ENCODE measurements around the gene DMGDH.
A peak's percentile ranks its signal among the peaks of the same experiment; 100 is the strongest.

The DMGDH gene

GRCh38 chr5:79059674-79060073, 9.8 kb downstream of the DMGDH start:
- no peak for DNase-seq

- no peak for DNase-seq
Observed at GRCh38 chr5:79056847-79057246, 12.6 kb downstream of the DMGDH start.

GRCh38 chr5:79055017-79055416, 14.5 kb downstream of the DMGDH start:
- DNase-seq: no peak

- no peak for DNase-seq
Observed at GRCh38 chr5:79053321-79053720, 16.2 kb downstream of the DMGDH start.

GRCh38 chr5:79050498-79050897, 19.0 kb downstream of the DMGDH start:
- DNase-seq: no peak

GRCh38 chr5:79048437-79048836, 21.0 kb downstream of the DMGDH start:
- DNase-seq: no peak

- DNase-seq: no peak
Observed at GRCh38 chr5:79047199-79047598, 22.3 kb downstream of the DMGDH start.

GRCh38 chr5:79042188-79042587, 27.3 kb downstream of the DMGDH start:
- DNase-seq: no peak

GRCh38 chr5:79036769-79037168, 32.7 kb downstream of the DMGDH start:
- DNase-seq: no peak

GRCh38 chr5:79035237-79035636, 34.2 kb downstream of the DMGDH start:
- DNase-seq: no peak

GRCh38 chr5:79032782-79033181, 36.7 kb downstream of the DMGDH start:
- DNase-seq: no peak

GRCh38 chr5:79032031-79032695, 37.3 kb downstream of the DMGDH start:
- no peak for DNase-seq

GRCh38 chr5:79031485-79031867, 38.0 kb downstream of the DMGDH start:
- DNase-seq: no peak

GRCh38 chr5:79030663-79031484, 38.6 kb downstream of the DMGDH start:
- no peak for DNase-seq

GRCh38 chr5:79025054-79025472, 44.4 kb downstream of the DMGDH start:
- peak; percentile 29 for DNase-seq

GRCh38 chr5:79023947-79024346, 45.5 kb downstream of the DMGDH start:
- no peak for DNase-seq

- no peak for DNase-seq
Observed at GRCh38 chr5:79023348-79023747, 46.1 kb downstream of the DMGDH start.

GRCh38 chr5:79022771-79023170, 46.7 kb downstream of the DMGDH start:
- no peak for DNase-seq

- no peak for DNase-seq
Observed at GRCh38 chr5:79021753-79022152, 47.7 kb downstream of the DMGDH start.

- peak; percentile 55 for DNase-seq
Observed at GRCh38 chr5:79020861-79021561, 48.5 kb downstream of the DMGDH start.

- DNase-seq: no peak
Observed at GRCh38 chr5:79014631-79015030, 54.8 kb downstream of the DMGDH start.

- DNase-seq: no peak
Observed at GRCh38 chr5:79011869-79012268, 57.6 kb downstream of the DMGDH start.

- DNase-seq: no peak
Observed at GRCh38 chr5:79011219-79011836, 58.1 kb downstream of the DMGDH start.
